GM23338 (cell line): Measurements from ENCODE around the gene CYSRT1. TPM values are rescaled to one million over a fixed set of nuclear protein-coding genes. Genes with fewer than 3 reads are reported as not detected.
"Not testable (repeated sequence)": the region's sequence is repeated elsewhere in the genome, so short reads cannot be mapped to it uniquely, and the experiment has no call there.

ENCODE experiments used
- ATAC-seq: fragments of 200-7000 bp; cut with Tn5 transposase; 3 replicates; pipeline ENCODE4 v1.9.1; 2020
- DNase-seq: peaks from one replicate; pipeline ENCODE4 v3.0.0-alpha.2; 2015; ENCODE audit warnings: low spot score
- H2AFZ ChIP-seq: fragments of 200-600 bp; sonication (generic); 2 replicates; pipeline ENCODE4 v1.8.0; 2016; ENCODE audit warnings: antibody characterized with exemption, mild to moderate bottlenecking, moderate library complexity
- H3F3A ChIP-seq: fragments of 200-600 bp; sonication (generic); replicated peaks from 2 replicates; pipeline ENCODE4 v1.8.0; 2017; ENCODE audit warnings: antibody characterized with exemption, mixed run types, low read depth
- H3K27ac ChIP-seq: fragments of 200-600 bp; sonication (generic); 2 replicates; pipeline ENCODE4 v1.6.1; 2016; ENCODE audit warnings: low read depth
- H3K27me3 ChIP-seq: fragments of 200-600 bp; sonication (generic); 2 replicates; pipeline ENCODE4 v1.8.0; 2016; ENCODE audit warnings: mild to moderate bottlenecking, mixed run types, moderate library complexity; ENCODE audit not compliant: insufficient read depth
- H3K36me3 ChIP-seq: fragments of 200-600 bp; sonication (generic); 2 replicates; pipeline ENCODE4 v1.8.0; 2016; ENCODE audit warnings: mild to moderate bottlenecking; ENCODE audit not compliant: insufficient read depth
- H3K4me1 ChIP-seq: fragments of 200-600 bp; sonication (generic); 2 replicates; pipeline ENCODE4 v1.8.0; 2016; ENCODE audit warnings: mild to moderate bottlenecking, moderate library complexity; ENCODE audit not compliant: insufficient read depth
- H3K4me2 ChIP-seq: fragments of 200-600 bp; sonication (generic); 2 replicates; pipeline ENCODE4 v1.7.1; 2017; ENCODE audit warnings: mixed run types
- H3K4me3 ChIP-seq: fragments of 200-600 bp; sonication (generic); 2 replicates; pipeline ENCODE4 v1.6.1; 2016; ENCODE audit warnings: mixed run types
- H3K79me2 ChIP-seq: fragments of 200-600 bp; sonication (generic); replicated peaks from 2 replicates; pipeline ENCODE4 v1.8.0; 2017; ENCODE audit warnings: mild to moderate bottlenecking; ENCODE audit not compliant: insufficient read depth
- H3K9me2 ChIP-seq: fragments of 200-600 bp; sonication (generic); 2 replicates; pipeline ENCODE4 v1.8.0; 2017; ENCODE audit not compliant: insufficient read depth
- H4K20me1 ChIP-seq: fragments of 200-600 bp; sonication (generic); replicated peaks from 2 replicates; pipeline ENCODE4 v1.8.0; 2017; ENCODE audit warnings: mild to moderate bottlenecking; ENCODE audit not compliant: insufficient read depth
- H3K27ac Mint-ChIP-seq: 2 replicates; pipeline ENCODE4 v1.8.0; 2020; ENCODE audit warnings: inconsistent platforms, mild to moderate bottlenecking, moderate library complexity, mixed read lengths
- H3K27me3 Mint-ChIP-seq: 3 replicates; pipeline ENCODE4 v1.8.0; 2022; ENCODE audit warnings: low read depth, mild to moderate bottlenecking, moderate library complexity, mixed read lengths, inconsistent platforms; ENCODE audit not compliant: insufficient read depth, poor library complexity
- H3K36me3 Mint-ChIP-seq: 3 replicates; pipeline ENCODE4 v1.8.0; 2021; ENCODE audit warnings: low read depth, mild to moderate bottlenecking, inconsistent platforms, moderate library complexity, mixed read lengths
- H3K4me1 Mint-ChIP-seq: 3 replicates; pipeline ENCODE4 v1.8.0; 2020; ENCODE audit warnings: mild to moderate bottlenecking, inconsistent platforms, mixed read lengths
- H3K4me3 Mint-ChIP-seq: 3 replicates; pipeline ENCODE4 v1.8.0; 2021; ENCODE audit warnings: moderate library complexity, mild to moderate bottlenecking, inconsistent platforms, mixed read lengths
- H3K9me3 Mint-ChIP-seq: 3 replicates; pipeline ENCODE4 v1.8.0; 2020; ENCODE audit warnings: moderate library complexity, mild to moderate bottlenecking, inconsistent platforms, mixed read lengths
- EZH2 ChIP-seq: fragments of 200-600 bp; sonication (generic); IDR thresholded peaks from one replicate; pipeline ENCODE4 v1.8.0; 2017; ENCODE audit warnings: antibody characterized with exemption, mild to moderate bottlenecking, low read depth; ENCODE audit not compliant: unreplicated experiment
- EZH2phosphoT487 ChIP-seq: fragments of 200-600 bp; sonication (generic); IDR thresholded peaks from one replicate; pipeline ENCODE4 v1.8.1; 2018; ENCODE audit warnings: antibody characterized with exemption; ENCODE audit not compliant: unreplicated experiment
- NANOG ChIP-seq: IDR thresholded peaks from 2 replicates; pipeline ENCODE4 v1.6.1; 2016; ENCODE audit warnings: antibody characterized with exemption, borderline replicate concordance
- polyA plus RNA-seq: library from polyadenylated mRNA; unstranded; fragments of >200 nt; fragmentation: Nextera tagmentation; extraction: Ambion mirVana; gene quantifications from 2 replicates; pipeline ENCODE4 v1.2.1, GENCODE V29; 2016
- total RNA-seq: library from RNA; depleted of rRNA; stranded (reverse); fragments of >200 nt; shearing (Covaris generic); gene quantifications from 2 replicates; pipeline ENCODE4 v1.2.3, GENCODE V29; 2014

The CYSRT1 gene
- total and polyA plus RNA-seq, 2 experiments from 2014 or later = 2.0 to 3.2 TPM

GRCh38 chr9:137236936-137237421 lies 12.0 kb downstream of the CYSRT1 start:
- peaks cover 4% of the 10 kb centered on the region for H4K20me1 ChIP-seq
- no peaks in the 10 kb centered on the region for H3K9me2 ChIP-seq
- no peaks in the 10 kb centered on the region for H3K27me3 ChIP-seq
- no peak overlapping the region for H3K27ac ChIP-seq
- no peak overlapping the region for H3K4me3 Mint-ChIP-seq
- H3K36me3 ChIP-seq = no peaks in the 10 kb centered on the region
- peaks cover 13% of the 10 kb centered on the region; the same call in 1 of the 2 replicates for H3K4me1 ChIP-seq
- H3K79me2 ChIP-seq = peaks cover 19% of the 10 kb centered on the region
- H2AFZ ChIP-seq = no peak overlapping the region
- no peak for DNase-seq
- peaks cover 18% of the 10 kb centered on the region for H3K4me1 Mint-ChIP-seq
- H3K27me3 Mint-ChIP-seq = peaks cover 10% of the 10 kb centered on the region
- TF ChIP-seq EZH2 (no peak), NANOG (no peak)
- H3K4me3 ChIP-seq = peak overlapping the region; percentile 35; the same call in 1 of the 2 replicates
- peaks cover 9% of the 10 kb centered on the region for H3K36me3 Mint-ChIP-seq
- ATAC-seq = peak; percentile 0; the same call in 2 of the 3 replicates
- 0 out of 2 replicates have a peak, but pooled peaks cover 4% of the 10 kb centered on the region for H3F3A ChIP-seq
- H3K9me3 Mint-ChIP-seq = no peaks in the 10 kb centered on the region
- peak overlapping the region; percentile 68 for H3K4me2 ChIP-seq
- H3K27ac Mint-ChIP-seq = no peak overlapping the region

- DNase-seq = no peak
- Mint-ChIP-seq H3K4me3 (peak overlapping the region; percentile 42; the same call in 1 of the 3 replicates), H3K4me1 (peaks cover 26% of the 10 kb centered on the region), H3K27ac (no peak overlapping the region), H3K36me3 (peaks cover 19% of the 10 kb centered on the region), H3K27me3 (peaks cover 18% of the 10 kb centered on the region), H3K9me3 (no peaks in the 10 kb centered on the region)
- H3K27me3 ChIP-seq = no peaks in the 10 kb centered on the region
- H3K4me3 ChIP-seq = no peak overlapping the region
- H2AFZ ChIP-seq = no peak overlapping the region
- no peak overlapping the region for H3K27ac ChIP-seq
- H3K79me2 ChIP-seq = peaks cover 29% of the 10 kb centered on the region
- no peak for ATAC-seq
- no peak overlapping the region for H3K4me2 ChIP-seq
- peaks cover 16% of the 10 kb centered on the region; the same call in 1 of the 2 replicates for H3K4me1 ChIP-seq
- H3K36me3 ChIP-seq = no peaks in the 10 kb centered on the region
- H3F3A ChIP-seq = 0 out of 2 replicates have a peak, but pooled peaks cover 14% of the 10 kb centered on the region
- TF ChIP-seq EZH2phosphoT487 = no peak
- peaks cover 14% of the 10 kb centered on the region for H4K20me1 ChIP-seq
- no peaks in the 10 kb centered on the region for H3K9me2 ChIP-seq
Measured at GRCh38 chr9:137237759-137238726, 13.1 kb downstream of the CYSRT1 start.

DNA sequence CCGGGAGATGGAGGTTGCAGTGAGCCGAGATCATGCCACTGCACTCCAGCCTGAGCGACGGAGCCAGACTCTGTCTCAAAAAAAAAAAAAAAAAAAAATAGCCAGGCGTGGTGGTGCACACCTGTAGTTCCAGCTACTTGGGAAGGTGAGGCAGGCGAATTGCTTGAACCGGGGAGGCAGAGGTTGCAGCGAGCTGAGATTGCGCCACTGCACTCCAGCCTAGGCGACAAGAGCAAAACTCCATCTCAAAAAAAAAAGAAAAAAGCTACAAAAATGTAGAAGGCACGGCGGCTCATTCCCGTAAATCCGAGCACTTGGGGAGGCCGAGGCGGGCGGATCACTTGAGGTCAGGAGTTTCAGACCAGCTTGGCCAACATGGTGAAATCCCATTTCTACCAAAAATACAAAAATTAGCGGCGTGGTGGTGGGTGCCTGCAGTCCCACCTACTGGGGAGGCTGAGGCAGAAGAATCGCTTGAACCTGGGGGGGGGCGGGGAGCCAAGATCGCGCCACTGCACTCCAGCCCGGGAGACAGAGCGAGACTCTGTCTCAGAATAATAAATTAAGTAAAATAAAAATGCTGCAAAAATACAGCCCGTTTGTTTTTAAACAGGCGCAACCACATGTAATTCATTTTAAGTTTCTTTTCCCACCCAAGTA lies 14.7 kb downstream of the CYSRT1 start:
- not testable (repeated sequence) for H3K9me3 Mint-ChIP-seq, H3K27ac Mint-ChIP-seq

More for the DNA sequence above, 14.7 kb downstream of the CYSRT1 start:
- Mint-ChIP-seq H3K4me1 (peaks cover 38% of the 10 kb centered on the region), H3K4me3 (peak overlapping the region; percentile 81), H3K36me3 (peaks cover 31% of the 10 kb centered on the region), H3K27me3 (peaks cover 21% of the 10 kb centered on the region)
- Histone ChIP-seq H3K4me1 (peaks cover 26% of the 10 kb centered on the region; the same call in 1 of the 2 replicates), H3K4me2 (peak overlapping the region; percentile 99), H2AFZ (peak overlapping the region; percentile 47), H3K79me2 (peaks cover 29% of the 10 kb centered on the region), H4K20me1 (peaks cover 16% of the 10 kb centered on the region), H3K4me3 (peak overlapping the region; percentile 87), H3F3A (0 out of 2 replicates have a peak, but pooled peaks cover 28% of the 10 kb centered on the region)
- not testable (repeated sequence) for H3K36me3 ChIP-seq, H3K27ac ChIP-seq, DNase-seq, H3K9me2 ChIP-seq, ATAC-seq, H3K27me3 ChIP-seq
